NCI-H510A (cell line): ENCODE results near the gene SLC4A1AP.
A peak's percentile ranks its signal among the peaks of the same experiment; 100 is the strongest.

Source experiments
- DNase-seq: peaks from one replicate; lab custom pipeline; 2025; lab: John Stamatoyannopoulos, UW

SLC4A1AP gene

GRCh38 chr2:27721335-27721734 lies 57.6 kb downstream of the SLC4A1AP start:
- no peak for DNase-seq

- no peak for DNase-seq
Measured at GRCh38 chr2:27721884-27722485, 58.3 kb downstream of the SLC4A1AP start.

- DNase-seq = peak; percentile 40
Measured at GRCh38 chr2:27723372-27724144, 59.9 kb downstream of the SLC4A1AP start.

GRCh38 chr2:27724191-27724590 lies 60.5 kb downstream of the SLC4A1AP start:
- no peak for DNase-seq

- no peak for DNase-seq
Measured at GRCh38 chr2:27724905-27725701, 61.4 kb downstream of the SLC4A1AP start.

GRCh38 chr2:27727257-27727656 lies 63.6 kb downstream of the SLC4A1AP start:
- no peak for DNase-seq

- no peak for DNase-seq
Measured at GRCh38 chr2:27728081-27728858, 64.6 kb downstream of the SLC4A1AP start.

- no peak for DNase-seq
Measured at GRCh38 chr2:27729198-27729597, 65.5 kb downstream of the SLC4A1AP start.

- no peak for DNase-seq
Measured at GRCh38 chr2:27729614-27730013, 65.9 kb downstream of the SLC4A1AP start.

- DNase-seq = no peak
Measured at GRCh38 chr2:27730261-27730662, 66.6 kb downstream of the SLC4A1AP start.

- DNase-seq = no peak
Measured at GRCh38 chr2:27730980-27731691, 67.4 kb downstream of the SLC4A1AP start.

- DNase-seq = no peak
Measured at GRCh38 chr2:27734305-27734704, 70.6 kb downstream of the SLC4A1AP start.

- DNase-seq = peak; percentile 21
Measured at GRCh38 chr2:27735263-27735904, 71.7 kb downstream of the SLC4A1AP start.

GRCh38 chr2:27736031-27736889 lies 72.6 kb downstream of the SLC4A1AP start:
- no peak for DNase-seq

- no peak for DNase-seq
Measured at GRCh38 chr2:27736890-27737204, 73.2 kb downstream of the SLC4A1AP start.

- DNase-seq = no peak
Measured at GRCh38 chr2:27737676-27738348, 74.1 kb downstream of the SLC4A1AP start.

GRCh38 chr2:27738349-27739057 lies 74.8 kb downstream of the SLC4A1AP start:
- DNase-seq = no peak

- no peak for DNase-seq
Measured at GRCh38 chr2:27739058-27739373, 75.3 kb downstream of the SLC4A1AP start.

- DNase-seq = no peak
Measured at GRCh38 chr2:27741673-27742072, 78.0 kb downstream of the SLC4A1AP start.
